ENCODE data around the gene SUCO.

The SUCO gene

DNA sequence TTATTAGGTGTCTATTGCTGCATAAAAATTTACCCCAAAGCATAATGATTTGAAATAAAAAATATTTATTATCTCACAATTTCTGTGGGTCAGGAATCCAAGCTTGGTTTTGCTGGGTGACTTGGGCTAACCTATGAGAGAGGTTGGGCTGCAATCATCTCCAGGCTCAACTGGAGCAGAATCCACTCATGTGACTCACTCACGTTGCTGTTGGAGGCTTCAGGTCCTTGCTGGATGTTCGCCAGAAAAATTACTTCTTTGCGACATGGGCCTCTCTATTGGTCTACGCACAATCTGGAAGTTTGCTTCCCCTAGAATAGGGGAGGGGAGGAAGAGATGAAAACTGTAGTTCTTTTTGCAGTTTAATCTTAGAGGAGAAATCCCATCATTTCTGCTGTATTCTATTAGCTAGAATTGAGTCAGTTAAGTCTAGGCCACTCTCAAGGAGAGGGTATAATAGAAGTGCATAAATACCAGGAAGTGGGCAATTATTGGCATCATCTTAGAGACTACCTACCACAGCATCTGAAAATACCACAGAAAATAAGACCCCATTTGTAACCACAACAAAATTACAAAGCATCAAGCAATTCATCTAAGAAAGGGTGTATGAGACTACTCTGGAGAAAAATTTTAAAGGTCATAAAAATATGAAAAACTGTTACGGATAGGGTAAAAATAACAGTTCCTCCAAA is 120.2 kb downstream of the SUCO start:
- no peak for DNase-seq

- no peak for DNase-seq
Measured at GRCh38 chr1:172654535-172654934, 121.6 kb downstream of the SUCO start.

- DNase-seq: no peak
Measured at GRCh38 chr1:172656576-172656975, 123.6 kb downstream of the SUCO start.

DNA sequence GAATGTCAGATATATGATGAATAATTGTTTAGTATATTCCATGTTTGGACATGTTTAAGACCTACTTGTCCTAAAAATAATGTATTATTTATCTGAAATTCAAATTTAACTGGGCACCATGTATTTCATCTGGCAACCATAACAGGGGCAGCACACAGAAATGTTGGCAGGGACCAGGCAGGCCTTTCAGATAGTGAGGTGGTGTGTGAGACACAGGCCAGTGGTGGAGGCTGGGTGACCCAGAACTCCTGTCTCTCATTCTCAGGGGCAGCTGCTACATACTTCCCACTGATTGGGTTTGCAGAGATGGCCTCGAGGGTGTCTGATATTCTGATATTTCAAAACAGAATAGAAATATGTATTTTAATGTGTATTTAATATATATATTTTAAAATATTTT is 124.6 kb downstream of the SUCO start:
- no peak for DNase-seq

GRCh38 chr1:172658871-172659453 is 126.0 kb downstream of the SUCO start, which contains the start of gene FASLG:
TSS of gene FASLG (plus strand) at chr1:172659103. CDS start at chr1:172659202, 99 bp downstream.
- no peak for DNase-seq

DNA sequence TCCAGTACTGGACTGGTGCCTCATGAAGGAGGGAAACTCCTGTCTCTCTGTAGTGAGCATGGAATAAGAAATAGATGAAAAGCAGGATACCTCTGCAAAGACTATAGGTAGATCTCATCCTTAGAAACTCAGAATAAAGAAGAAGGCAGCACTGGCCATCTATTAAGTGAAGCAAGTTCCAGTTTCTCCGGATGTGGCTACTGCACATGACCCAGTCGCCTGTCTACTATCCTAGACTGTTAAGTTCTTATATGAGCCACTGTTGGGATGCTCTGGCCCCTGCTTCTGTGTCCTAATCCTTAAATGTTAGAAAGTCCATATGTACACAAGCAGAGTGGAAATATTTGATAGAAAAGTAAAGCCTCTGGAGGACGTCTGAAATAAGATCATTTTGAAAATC is 128.2 kb downstream of the SUCO start:
- no peak for DNase-seq
